ENCODE measurements around the gene UROC1.

- TF ChIP-seq CTCF (conservative IDR thresholded peaks at IDR 0.05) (no peak), EZH2 (IDR thresholded peaks at IDR 0.05; ENCODE audit: low read depth) (no peak)
These were observed 67.4 kb downstream of the UROC1 start for GRCh38 chr3:126450219-126450618.

Measured in PC-9 (cell line).